ENCODE results near the gene DET1.
"Not testable (repeated sequence)": the region's sequence is repeated elsewhere in the genome, so short reads cannot be mapped to it uniquely, and the experiment has no call there.

Gene DET1

DNA sequence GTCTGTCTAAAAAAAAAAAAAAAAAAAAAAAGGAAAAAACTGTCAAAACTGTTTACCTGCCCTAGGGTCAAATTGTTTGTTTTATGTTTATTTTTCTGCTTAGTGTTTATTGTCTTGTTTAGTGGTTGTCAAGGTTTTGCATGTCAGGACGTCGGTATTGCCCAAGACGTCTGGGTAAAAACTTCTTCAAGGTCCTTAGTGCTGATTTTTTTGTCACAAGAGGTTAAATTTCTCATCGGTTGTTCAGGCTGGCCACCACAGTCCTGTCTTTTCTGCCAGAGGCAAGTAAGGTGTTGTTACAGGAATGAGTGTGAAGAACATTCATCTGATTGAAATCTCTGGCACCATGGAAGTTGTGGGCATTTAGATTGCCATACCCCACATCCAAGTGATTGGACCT, 7.0 kb downstream of the DET1 start:
- no peak for DNase-seq

GRCh38 chr15:88538972-88539371, 7.5 kb downstream of the DET1 start:
- DNase-seq, result no peak

- no peak for DNase-seq
These were observed 8.7 kb downstream of the DET1 start for GRCh38 chr15:88537591-88538317.

- no peak for DNase-seq
These were observed 10.7 kb downstream of the DET1 start for GRCh38 chr15:88535607-88536313.

- DNase-seq, result no peak
These were observed 11.4 kb downstream of the DET1 start for GRCh38 chr15:88535100-88535499.

- DNase-seq, result no peak
These were observed 13.1 kb downstream of the DET1 start for GRCh38 chr15:88533376-88533775.

GRCh38 chr15:88529021-88529630, 17.4 kb downstream of the DET1 start:
- no peak for DNase-seq

DNA sequence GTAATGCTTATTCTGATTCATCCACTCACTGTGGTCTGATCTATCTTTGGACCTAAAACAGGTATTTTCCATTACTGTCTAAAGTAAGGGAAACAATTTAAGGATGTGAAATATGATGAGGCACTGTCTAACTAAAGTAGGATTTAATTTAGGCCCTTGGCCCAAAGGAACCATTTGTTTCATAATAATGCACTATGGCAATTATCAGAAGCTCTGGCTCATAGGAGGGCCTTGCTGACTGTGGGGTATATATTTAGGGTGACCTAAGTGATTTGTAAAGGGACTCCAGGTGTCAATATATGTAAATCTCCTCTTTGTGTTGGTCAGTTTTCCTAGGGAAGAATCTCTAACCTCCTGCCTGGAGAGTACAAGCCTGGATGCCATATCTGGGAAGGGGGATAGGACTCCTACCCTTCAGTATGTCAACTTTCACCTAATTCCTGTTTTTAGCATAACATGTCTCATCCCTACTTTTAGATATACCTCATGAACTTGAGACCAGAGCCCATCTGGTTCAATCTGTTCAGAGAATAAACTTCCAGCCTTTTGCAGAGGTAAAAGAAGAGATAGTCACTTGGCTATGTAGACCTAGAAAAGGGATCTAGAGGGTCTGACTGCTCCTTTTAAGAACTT, 20.1 kb downstream of the DET1 start:
- DNase-seq, result no peak

GRCh38 chr15:88525418-88525817, 21.1 kb downstream of the DET1 start:
- DNase-seq, result no peak

GRCh38 chr15:88524094-88524493, 22.4 kb downstream of the DET1 start:
- not testable (repeated sequence) for DNase-seq

DNA sequence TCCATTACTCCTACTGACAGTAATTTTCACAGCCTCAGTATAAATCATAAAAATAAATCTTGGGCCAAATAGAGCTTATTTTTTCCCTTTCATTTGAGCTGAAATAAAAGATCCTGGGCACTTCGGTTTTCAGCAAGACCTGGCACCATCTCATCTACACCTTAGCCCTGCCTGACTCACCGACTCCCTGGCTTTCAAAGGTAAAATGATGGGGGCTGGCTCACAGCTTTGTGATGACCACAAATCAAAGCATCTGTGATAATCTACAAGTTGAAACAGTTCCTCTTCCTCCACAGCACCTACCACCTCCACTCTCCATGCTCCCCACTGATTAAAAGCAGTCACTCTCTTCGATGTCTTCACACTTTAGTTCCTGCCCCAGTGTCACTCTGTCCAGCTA, 27.6 kb downstream of the DET1 start:
- DNase-seq, result no peak

GRCh38 chr15:88513195-88513594, 33.3 kb downstream of the DET1 start:
- no peak for DNase-seq

DNA sequence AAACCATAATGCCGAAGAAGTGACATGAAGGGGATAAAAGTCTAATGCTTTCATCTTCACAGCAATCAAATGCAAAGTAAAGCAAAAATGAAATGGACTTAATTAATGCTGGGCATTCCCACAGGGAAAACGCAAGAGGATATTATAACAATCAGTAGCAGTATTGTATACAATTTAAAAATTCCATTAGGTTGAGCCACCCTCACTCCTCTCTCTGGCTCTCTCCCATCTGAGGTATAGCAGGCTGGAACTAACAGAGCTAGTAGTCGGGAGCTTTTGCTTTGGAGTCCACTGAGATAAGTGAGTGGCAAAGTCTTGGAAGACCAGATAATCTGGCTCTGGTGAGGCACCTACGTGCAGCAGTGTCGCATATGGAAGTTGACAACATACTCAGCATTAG, 33.9 kb downstream of the DET1 start:
- no peak for DNase-seq

DNA sequence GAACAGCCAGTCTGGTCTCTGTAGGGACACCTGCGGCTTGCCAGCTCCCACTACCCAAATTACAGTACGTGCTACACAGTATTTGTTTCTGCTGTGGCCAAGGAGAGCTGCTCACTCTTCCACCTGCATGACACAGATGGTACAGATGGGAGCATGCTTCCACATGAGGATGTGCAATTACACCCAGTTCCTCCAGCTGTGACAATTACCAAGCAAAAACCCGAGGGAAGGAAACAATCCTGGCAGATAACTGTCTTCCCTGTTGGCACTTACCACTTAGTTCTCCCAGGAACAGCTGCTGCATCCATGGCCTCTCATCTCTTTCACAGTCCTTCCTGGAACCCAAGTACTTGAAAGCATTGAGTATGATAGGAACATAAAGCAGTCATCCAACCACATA, 34.4 kb downstream of the DET1 start:
- DNase-seq, result no peak

GRCh38 chr15:88511161-88511560, 35.3 kb downstream of the DET1 start:
- DNase-seq, result no peak

- DNase-seq, result no peak
These were observed 36.5 kb downstream of the DET1 start for GRCh38 chr15:88509964-88510363.

- no peak for DNase-seq
These were observed 37.2 kb downstream of the DET1 start for GRCh38 chr15:88509321-88509720.

GRCh38 chr15:88506628-88507027, 39.9 kb downstream of the DET1 start:
- no peak for DNase-seq

- no peak for DNase-seq
These were observed 40.8 kb downstream of the DET1 start for GRCh38 chr15:88505721-88506120.

DNA sequence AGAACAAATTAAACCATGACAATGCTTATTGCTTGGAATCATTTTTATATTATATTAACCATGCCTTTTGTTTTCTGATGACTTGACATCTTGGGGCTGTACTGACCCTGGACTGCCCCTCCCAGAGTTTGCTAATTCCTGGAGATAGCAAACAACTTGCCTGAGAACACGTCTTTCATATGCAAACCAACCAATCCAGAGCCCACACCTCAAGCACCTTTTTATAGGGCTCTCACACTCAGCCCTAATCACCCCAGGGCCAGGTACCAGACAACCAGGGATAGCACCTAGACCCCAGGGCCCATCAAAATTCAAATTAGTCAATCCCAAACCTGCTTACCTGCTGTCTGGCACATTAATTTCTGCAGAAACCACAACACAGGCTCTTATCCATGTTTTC, 42.0 kb downstream of the DET1 start:
- no peak for DNase-seq

GRCh38 chr15:88498996-88499395, 47.5 kb downstream of the DET1 start:
- DNase-seq, result no peak

GRCh38 chr15:88497109-88497765, 49.2 kb downstream of the DET1 start:
- DNase-seq, result no peak

DNA sequence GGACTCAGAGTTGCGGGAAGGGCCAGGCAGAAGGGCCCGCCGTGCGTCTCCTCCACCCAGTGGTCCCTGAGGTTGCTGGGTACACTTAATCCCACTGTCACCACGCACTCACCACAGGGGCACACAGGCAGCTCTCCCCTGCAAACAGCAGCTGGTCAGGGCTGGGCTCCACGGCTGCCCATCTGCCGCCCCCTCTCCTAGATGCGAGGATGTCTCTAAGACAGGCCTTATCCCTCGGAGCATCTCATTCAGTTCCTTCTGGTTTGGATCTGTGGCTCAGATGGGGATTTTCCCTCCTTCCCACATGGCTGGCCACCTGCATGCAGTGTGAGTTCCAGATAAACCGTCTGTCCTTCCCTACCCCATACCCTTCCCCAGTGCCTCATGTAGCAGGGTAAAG, 52.6 kb downstream of the DET1 start:
- DNase-seq, result no peak
